WTC11 (cell line): Measurements from ENCODE around the gene ATXN7L3.

Source experiments
- ATF1 ChIP-seq: sonication (generic); formaldehyde crosslinking; IDR thresholded peaks from 2 replicates; pipeline ENCODE4 v1.8.1; 2023; ENCODE audit warnings: mild to moderate bottlenecking, moderate library complexity, missing genetic modification reagents
- ELF4 ChIP-seq: sonication (generic); formaldehyde crosslinking; IDR thresholded peaks from 2 replicates; pipeline ENCODE4 v1.8.1; 2022; ENCODE audit warnings: low read depth, mild to moderate bottlenecking, moderate library complexity, missing genetic modification reagents
- IRF2 ChIP-seq: sonication (generic); formaldehyde crosslinking; IDR thresholded peaks from 2 replicates; pipeline ENCODE4 v1.8.0; 2022; ENCODE audit warnings: low read depth, missing genetic modification reagents, borderline replicate concordance
- JUN ChIP-seq: sonication (generic); formaldehyde crosslinking; IDR thresholded peaks from 2 replicates; pipeline ENCODE4 v1.8.0; 2023; ENCODE audit warnings: mild to moderate bottlenecking, missing genetic modification reagents
- NR1H2 ChIP-seq: sonication (generic); formaldehyde crosslinking; IDR thresholded peaks from 2 replicates; pipeline ENCODE4 v1.9.0; 2021; ENCODE audit warnings: mild to moderate bottlenecking, moderate library complexity, missing genetic modification reagents
- NR2C2 ChIP-seq: sonication (generic); formaldehyde crosslinking; IDR thresholded peaks from 2 replicates; pipeline ENCODE4 v1.8.0; 2022; ENCODE audit warnings: mild to moderate bottlenecking, missing genetic modification reagents
- TF ChIP-seq, protein P1 (sequence below): fragments of 200-600 bp; IDR thresholded peaks from 2 replicates; pipeline ENCODE4 v1.8.0; 2022; ENCODE audit warnings: antibody characterized with exemption
- TF ChIP-seq, protein P2 (sequence below): sonication (generic); formaldehyde crosslinking; IDR thresholded peaks from 2 replicates; pipeline ENCODE4 v1.8.0; 2022; ENCODE audit warnings: mild to moderate bottlenecking, missing genetic modification reagents
- TF ChIP-seq, protein P3 (sequence below): sonication (generic); formaldehyde crosslinking; IDR thresholded peaks from 2 replicates; pipeline ENCODE4 v1.8.1; 2022; ENCODE audit warnings: low read depth, mild to moderate bottlenecking, moderate library complexity, missing genetic modification reagents, borderline replicate concordance
- TF ChIP-seq, protein P4 (sequence below): sonication (generic); formaldehyde crosslinking; IDR thresholded peaks from 2 replicates; pipeline ENCODE4 v1.8.0; 2022; ENCODE audit warnings: mild to moderate bottlenecking, missing genetic modification reagents
- TF ChIP-seq, protein P5 (sequence below): sonication (generic); formaldehyde crosslinking; IDR thresholded peaks from 2 replicates; pipeline ENCODE4 v1.8.1; 2023; ENCODE audit warnings: mild to moderate bottlenecking, missing genetic modification reagents, moderate library complexity
- TF ChIP-seq, protein P6 (sequence below): sonication (generic); formaldehyde crosslinking; conservative IDR thresholded peaks from 2 replicates; pipeline ENCODE4 v1.8.1; 2022; ENCODE audit warnings: mild to moderate bottlenecking, missing genetic modification reagents

DNA sequence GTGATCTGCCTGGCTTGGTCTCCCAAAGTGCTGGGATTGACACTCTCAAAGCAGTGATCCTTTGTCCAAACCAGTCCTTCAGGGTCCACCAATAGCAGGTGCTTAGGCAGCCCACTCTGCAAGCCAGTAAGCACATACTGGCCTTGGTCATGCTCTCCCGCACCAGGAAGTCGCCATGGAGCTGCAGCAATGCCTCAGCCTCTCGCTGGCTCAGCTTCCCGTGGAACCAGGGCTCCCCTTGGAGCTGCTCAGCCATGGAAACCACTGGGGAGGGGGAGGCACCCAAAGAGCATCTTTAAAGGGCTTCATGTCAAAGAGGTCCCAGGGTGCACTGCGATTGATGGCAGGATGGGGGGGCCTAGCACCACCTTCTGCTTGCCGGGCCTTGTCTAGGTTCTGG, 29.4 kb upstream of the ATXN7L3 start:
- TF ChIP-seq, protein P1, sequence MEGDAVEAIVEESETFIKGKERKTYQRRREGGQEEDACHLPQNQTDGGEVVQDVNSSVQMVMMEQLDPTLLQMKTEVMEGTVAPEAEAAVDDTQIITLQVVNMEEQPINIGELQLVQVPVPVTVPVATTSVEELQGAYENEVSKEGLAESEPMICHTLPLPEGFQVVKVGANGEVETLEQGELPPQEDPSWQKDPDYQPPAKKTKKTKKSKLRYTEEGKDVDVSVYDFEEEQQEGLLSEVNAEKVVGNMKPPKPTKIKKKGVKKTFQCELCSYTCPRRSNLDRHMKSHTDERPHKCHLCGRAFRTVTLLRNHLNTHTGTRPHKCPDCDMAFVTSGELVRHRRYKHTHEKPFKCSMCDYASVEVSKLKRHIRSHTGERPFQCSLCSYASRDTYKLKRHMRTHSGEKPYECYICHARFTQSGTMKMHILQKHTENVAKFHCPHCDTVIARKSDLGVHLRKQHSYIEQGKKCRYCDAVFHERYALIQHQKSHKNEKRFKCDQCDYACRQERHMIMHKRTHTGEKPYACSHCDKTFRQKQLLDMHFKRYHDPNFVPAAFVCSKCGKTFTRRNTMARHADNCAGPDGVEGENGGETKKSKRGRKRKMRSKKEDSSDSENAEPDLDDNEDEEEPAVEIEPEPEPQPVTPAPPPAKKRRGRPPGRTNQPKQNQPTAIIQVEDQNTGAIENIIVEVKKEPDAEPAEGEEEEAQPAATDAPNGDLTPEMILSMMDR, result no peak
- TF ChIP-seq NR2C2 (CRISPR knock-in tag), result no peak
- TF ChIP-seq ELF4 (CRISPR knock-in tag), result no peak
- TF ChIP-seq, protein P2, sequence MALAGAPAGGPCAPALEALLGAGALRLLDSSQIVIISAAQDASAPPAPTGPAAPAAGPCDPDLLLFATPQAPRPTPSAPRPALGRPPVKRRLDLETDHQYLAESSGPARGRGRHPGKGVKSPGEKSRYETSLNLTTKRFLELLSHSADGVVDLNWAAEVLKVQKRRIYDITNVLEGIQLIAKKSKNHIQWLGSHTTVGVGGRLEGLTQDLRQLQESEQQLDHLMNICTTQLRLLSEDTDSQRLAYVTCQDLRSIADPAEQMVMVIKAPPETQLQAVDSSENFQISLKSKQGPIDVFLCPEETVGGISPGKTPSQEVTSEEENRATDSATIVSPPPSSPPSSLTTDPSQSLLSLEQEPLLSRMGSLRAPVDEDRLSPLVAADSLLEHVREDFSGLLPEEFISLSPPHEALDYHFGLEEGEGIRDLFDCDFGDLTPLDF, result no peak
- no peak for TF ChIP-seq ATF1 (CRISPR knock-in tag)
- TF ChIP-seq, protein P3, sequence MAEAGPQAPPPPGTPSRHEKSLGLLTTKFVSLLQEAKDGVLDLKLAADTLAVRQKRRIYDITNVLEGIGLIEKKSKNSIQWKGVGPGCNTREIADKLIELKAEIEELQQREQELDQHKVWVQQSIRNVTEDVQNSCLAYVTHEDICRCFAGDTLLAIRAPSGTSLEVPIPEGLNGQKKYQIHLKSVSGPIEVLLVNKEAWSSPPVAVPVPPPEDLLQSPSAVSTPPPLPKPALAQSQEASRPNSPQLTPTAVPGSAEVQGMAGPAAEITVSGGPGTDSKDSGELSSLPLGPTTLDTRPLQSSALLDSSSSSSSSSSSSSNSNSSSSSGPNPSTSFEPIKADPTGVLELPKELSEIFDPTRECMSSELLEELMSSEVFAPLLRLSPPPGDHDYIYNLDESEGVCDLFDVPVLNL (CRISPR knock-in tag), result no peak
- TF ChIP-seq IRF2, result no peak
- TF ChIP-seq, protein P4, sequence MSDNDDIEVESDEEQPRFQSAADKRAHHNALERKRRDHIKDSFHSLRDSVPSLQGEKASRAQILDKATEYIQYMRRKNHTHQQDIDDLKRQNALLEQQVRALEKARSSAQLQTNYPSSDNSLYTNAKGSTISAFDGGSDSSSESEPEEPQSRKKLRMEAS (CRISPR knock-in tag), result no peak
- TF ChIP-seq, protein P5, sequence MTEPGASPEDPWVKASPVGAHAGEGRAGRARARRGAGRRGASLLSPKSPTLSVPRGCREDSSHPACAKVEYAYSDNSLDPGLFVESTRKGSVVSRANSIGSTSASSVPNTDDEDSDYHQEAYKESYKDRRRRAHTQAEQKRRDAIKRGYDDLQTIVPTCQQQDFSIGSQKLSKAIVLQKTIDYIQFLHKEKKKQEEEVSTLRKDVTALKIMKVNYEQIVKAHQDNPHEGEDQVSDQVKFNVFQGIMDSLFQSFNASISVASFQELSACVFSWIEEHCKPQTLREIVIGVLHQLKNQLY (CRISPR knock-in tag), result no peak
- TF ChIP-seq JUN (CRISPR knock-in tag), result no peak
- TF ChIP-seq, protein P6, sequence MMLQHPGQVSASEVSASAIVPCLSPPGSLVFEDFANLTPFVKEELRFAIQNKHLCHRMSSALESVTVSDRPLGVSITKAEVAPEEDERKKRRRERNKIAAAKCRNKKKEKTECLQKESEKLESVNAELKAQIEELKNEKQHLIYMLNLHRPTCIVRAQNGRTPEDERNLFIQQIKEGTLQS, result no peak
- no peak for TF ChIP-seq NR1H2 (CRISPR knock-in tag)
